Measurements from ENCODE around the gene GTF2A1.

Gene GTF2A1

DNA sequence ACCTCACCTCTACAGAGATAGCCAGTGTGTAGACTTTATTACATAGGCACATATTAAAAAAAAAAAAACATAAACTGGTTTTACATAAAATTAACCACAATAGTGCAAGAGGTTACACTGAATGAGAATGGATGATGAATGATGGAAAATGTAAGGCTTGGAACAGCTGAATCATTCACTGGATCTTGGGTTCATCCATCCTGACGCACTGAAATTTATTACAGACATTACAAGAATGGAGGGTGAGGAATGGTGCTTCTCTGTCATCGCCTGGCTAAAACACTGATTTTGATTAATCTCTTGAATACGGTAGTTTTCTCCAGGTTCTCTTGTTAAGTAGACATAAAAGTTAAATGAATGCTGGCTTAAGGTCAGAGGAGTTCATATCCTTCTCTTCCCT is 40.0 kb upstream of the GTF2A1 start:
- Histone ChIP-seq H3K4me1 (ENCODE audit: control insufficient read depth in 2 of 2, insufficient read depth in 1 of 2, low read depth in 1 of 2, low read length in 2 of 2) (peaks cover 2 to 9% of the 10 kb centered on the region in 2 donors), H3K27me3 (ENCODE audit: control insufficient read depth in 3 of 3, insufficient read depth in 3 of 3, low read depth in 1 of 3, low read length in 3 of 3) (no peaks in the 10 kb centered on the region), H2AFZ (ENCODE audit: low read length) (no peak overlapping the region), H3K27ac (replicated peaks; ENCODE audit: low read length) (no peak overlapping the region), H3K18ac (ENCODE audit: low read length) (no peak overlapping the region), H2BK12ac (ENCODE audit: low read length) (no peak overlapping the region), H4K8ac (ENCODE audit: low read depth, low read length) (no peak overlapping the region), H2BK120ac (ENCODE audit: low read depth, low read length) (no peak overlapping the region), H3K4me3 (ENCODE audit: low read length in 2 of 2) (no peak overlapping the region), H2BK5ac (ENCODE audit: low read length) (no peak overlapping the region), H3K9me3 (replicated peaks in 1 of 2; ENCODE audit: control insufficient read depth in 2 of 2, insufficient read depth in 1 of 2, low read depth in 1 of 2, low read length in 2 of 2) (peaks cover 2 to 5% of the 10 kb centered on the region in 2 donors), H2BK15ac (ENCODE audit: low read length) (no peak overlapping the region), H3K79me1 (ENCODE audit: low read depth, low read length) (no peaks in the 10 kb centered on the region), H3K36me3 (replicated peaks in 1 of 2; ENCODE audit: control insufficient read depth in 2 of 2, insufficient read depth in 2 of 2, low read length in 2 of 2) (peaks cover 0 to 31% of the 10 kb centered on the region in 2 donors), H3K14ac (ENCODE audit: low read length) (no peak overlapping the region), H3K23ac (ENCODE audit: low read depth, low read length, poor library complexity) (no peak overlapping the region), H2AK5ac (ENCODE audit: low read depth, low read length) (no peak overlapping the region), H3K4ac (ENCODE audit: low read length) (no peak overlapping the region), H3K9ac (ENCODE audit: low read depth, low read length, poor library complexity) (no peak overlapping the region), H3K4me2 (ENCODE audit: insufficient read depth, low read length, poor library complexity, severe bottlenecking) (no peak overlapping the region), H4K91ac (ENCODE audit: low read depth, low read length, poor library complexity) (no peak overlapping the region)
- DNase-seq (ENCODE audit: low spot score): no peak
- WGBS, 2 donors (ENCODE audit: extremely low coverage in 2 of 2, insufficient read length in 2 of 2, insufficient replicate concordance in 1 of 2): no CpG with 5 or more reads among the region's 3 CpGs

DNA sequence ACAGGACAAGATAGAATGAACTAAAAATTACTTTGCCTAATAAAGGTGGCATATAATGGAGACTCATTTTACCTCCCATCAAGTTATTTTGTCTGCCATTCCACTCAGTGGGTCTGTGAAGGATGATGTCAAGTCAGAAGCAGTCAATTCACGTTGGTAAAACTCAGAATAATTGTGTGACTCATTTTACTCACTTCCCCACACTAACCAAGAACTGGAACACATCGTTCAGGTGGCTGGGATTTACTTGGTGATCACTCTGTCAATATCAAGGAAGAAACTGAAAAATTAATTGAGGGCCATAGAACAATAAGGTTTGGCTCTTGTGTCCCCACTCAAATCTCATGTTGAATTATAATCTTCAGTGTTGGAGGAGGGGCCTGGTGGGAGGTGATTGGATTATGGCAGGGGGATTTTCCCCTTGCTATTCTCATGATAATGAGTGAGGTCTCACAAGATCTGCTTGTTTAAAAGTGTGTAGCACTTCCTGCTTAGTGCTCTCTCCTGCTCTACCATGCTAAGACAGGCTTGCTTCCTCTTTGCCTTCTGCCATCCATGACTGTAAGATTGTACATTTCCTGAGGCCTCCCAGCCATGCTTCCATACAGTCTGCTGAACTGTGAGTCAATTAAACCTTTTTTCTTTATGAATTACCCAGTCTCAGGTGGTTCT is 35.7 kb upstream of the GTF2A1 start:
- DNase-seq (ENCODE audit: low spot score): no peak
- Histone ChIP-seq H3K23ac (ENCODE audit: low read depth, low read length, poor library complexity) (no peak overlapping the region), H3K9ac (ENCODE audit: low read depth, low read length, poor library complexity) (no peak overlapping the region)

DNA sequence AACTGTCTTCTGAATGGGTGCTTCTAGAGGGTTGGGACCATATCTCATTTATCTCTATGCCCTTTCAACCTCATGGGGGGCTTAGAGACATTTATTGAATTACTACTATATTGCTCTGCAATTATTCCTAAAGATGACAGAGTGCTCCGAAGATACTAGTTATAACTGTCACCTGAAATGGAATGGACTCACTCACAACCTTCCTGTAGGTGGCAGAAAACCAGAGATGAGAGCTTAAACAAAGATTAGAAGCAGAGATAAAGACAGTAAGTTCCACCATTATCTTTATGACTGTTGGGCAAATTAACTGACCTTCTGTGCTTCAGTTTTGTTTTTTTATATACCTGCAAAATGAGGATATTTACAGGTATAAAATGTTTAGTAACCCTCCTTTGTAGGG is 31.5 kb upstream of the GTF2A1 start:
- Histone ChIP-seq H3K36me3 (replicated peaks in 1 of 2; ENCODE audit: control insufficient read depth in 2 of 2, insufficient read depth in 2 of 2, low read length in 2 of 2) (no peaks in the 10 kb centered on the region), H2BK120ac (ENCODE audit: low read depth, low read length) (no peak overlapping the region), H3K4ac (ENCODE audit: low read length) (no peak overlapping the region), H2BK5ac (ENCODE audit: low read length) (no peak overlapping the region), H4K8ac (ENCODE audit: low read depth, low read length) (no peak overlapping the region), H3K4me1 (ENCODE audit: control insufficient read depth in 2 of 2, insufficient read depth in 1 of 2, low read depth in 1 of 2, low read length in 2 of 2) (peaks cover 0 to 2% of the 10 kb centered on the region in 2 donors), H3K27ac (replicated peaks; ENCODE audit: low read length) (no peak overlapping the region), H3K4me2 (ENCODE audit: insufficient read depth, low read length, poor library complexity, severe bottlenecking) (no peak overlapping the region), H3K4me3 (ENCODE audit: low read length in 2 of 2) (no peak overlapping the region), H4K91ac (ENCODE audit: low read depth, low read length, poor library complexity) (no peak overlapping the region), H2BK12ac (ENCODE audit: low read length) (no peak overlapping the region), H2AFZ (ENCODE audit: low read length) (no peak overlapping the region), H2BK15ac (ENCODE audit: low read length) (no peak overlapping the region), H2AK5ac (ENCODE audit: low read depth, low read length) (no peak overlapping the region), H3K18ac (ENCODE audit: low read length) (no peak overlapping the region), H3K9me3 (replicated peaks in 1 of 2; ENCODE audit: control insufficient read depth in 2 of 2, insufficient read depth in 1 of 2, low read depth in 1 of 2, low read length in 2 of 2) (no peaks in the 10 kb centered on the region), H3K9ac (ENCODE audit: low read depth, low read length, poor library complexity) (no peak overlapping the region), H3K79me1 (ENCODE audit: low read depth, low read length) (peaks cover 3% of the 10 kb centered on the region), H3K14ac (ENCODE audit: low read length) (no peak overlapping the region), H3K23ac (ENCODE audit: low read depth, low read length, poor library complexity) (no peak overlapping the region), H3K27me3 (ENCODE audit: control insufficient read depth in 3 of 3, insufficient read depth in 3 of 3, low read depth in 1 of 3, low read length in 3 of 3) (no peaks in the 10 kb centered on the region)
- WGBS, 2 donors (ENCODE audit: extremely low coverage in 2 of 2, insufficient read length in 2 of 2, insufficient replicate concordance in 1 of 2): no CpG with 5 or more reads among the region's 1 CpG
- no peak for DNase-seq (ENCODE audit: low spot score)

More for the DNA sequence above, 35.7 kb upstream of the GTF2A1 start:
- H3K79me1 ChIP-seq (ENCODE audit: low read depth, low read length): no peaks in the 10 kb centered on the region
- H2BK12ac ChIP-seq (ENCODE audit: low read length): no peak overlapping the region
- no peak overlapping the region for H2BK15ac ChIP-seq (ENCODE audit: low read length)
- H3K14ac ChIP-seq (ENCODE audit: low read length): no peak overlapping the region
- H3K4me2 ChIP-seq (ENCODE audit: insufficient read depth, low read length, poor library complexity, severe bottlenecking): no peak overlapping the region
- no peak overlapping the region for H2AK5ac ChIP-seq (ENCODE audit: low read depth, low read length)
- H2BK120ac ChIP-seq (ENCODE audit: low read depth, low read length): no peak overlapping the region
- no CpG with 5 or more reads among the region's 2 CpGs for WGBS, 2 donors (ENCODE audit: extremely low coverage in 2 of 2, insufficient read length in 2 of 2, insufficient replicate concordance in 1 of 2)
- H3K9me3 ChIP-seq (replicated peaks in 1 of 2; ENCODE audit: control insufficient read depth in 2 of 2, insufficient read depth in 1 of 2, low read depth in 1 of 2, low read length in 2 of 2): peaks cover 2 to 5% of the 10 kb centered on the region in 2 donors
- H3K4me3 ChIP-seq (ENCODE audit: low read length in 2 of 2): no peak overlapping the region
- H3K27me3 ChIP-seq (ENCODE audit: control insufficient read depth in 3 of 3, insufficient read depth in 3 of 3, low read depth in 1 of 3, low read length in 3 of 3): no peaks in the 10 kb centered on the region
- H4K91ac ChIP-seq (ENCODE audit: low read depth, low read length, poor library complexity): no peak overlapping the region
- H3K4me1 ChIP-seq (ENCODE audit: control insufficient read depth in 2 of 2, insufficient read depth in 1 of 2, low read depth in 1 of 2, low read length in 2 of 2): peaks cover 0 to 2% of the 10 kb centered on the region in 2 donors
- H3K4ac ChIP-seq (ENCODE audit: low read length): no peak overlapping the region
- peaks cover 0 to 20% of the 10 kb centered on the region in 2 donors for H3K36me3 ChIP-seq (replicated peaks in 1 of 2; ENCODE audit: control insufficient read depth in 2 of 2, insufficient read depth in 2 of 2, low read length in 2 of 2)
- no peak overlapping the region for H2AFZ ChIP-seq (ENCODE audit: low read length)
- no peak overlapping the region for H2BK5ac ChIP-seq (ENCODE audit: low read length)
- no peak overlapping the region for H3K27ac ChIP-seq (replicated peaks; ENCODE audit: low read length)
- H3K18ac ChIP-seq (ENCODE audit: low read length): no peak overlapping the region
- H4K8ac ChIP-seq (ENCODE audit: low read depth, low read length): no peak overlapping the region

DNA sequence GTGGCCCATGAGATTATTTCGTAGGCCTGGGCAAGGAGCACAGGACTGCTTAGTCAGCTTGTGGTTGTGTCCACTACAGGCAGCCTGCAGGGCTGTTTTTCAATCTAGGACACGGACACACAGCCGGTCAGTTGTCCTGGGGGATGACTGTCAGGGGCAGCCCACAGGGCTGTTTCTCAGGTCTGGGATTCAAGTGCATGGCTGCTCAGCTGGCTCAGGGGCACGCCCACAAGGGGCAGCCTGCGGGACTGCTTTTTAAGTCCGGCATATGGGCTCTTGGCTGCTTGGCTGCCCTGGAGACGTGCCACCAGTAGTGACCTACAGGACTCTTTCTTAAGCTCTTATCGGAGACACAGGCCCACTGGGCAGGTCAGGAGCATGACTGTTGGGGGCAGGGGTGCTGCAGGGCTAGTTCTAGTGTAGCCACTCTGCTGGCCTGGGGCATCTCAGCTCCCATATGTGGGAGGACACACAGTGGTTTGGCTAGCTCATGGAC is 26.6 kb upstream of the GTF2A1 start:
- Histone ChIP-seq H2BK15ac (ENCODE audit: low read length) (no peak overlapping the region), H2BK12ac (ENCODE audit: low read length) (no peak overlapping the region), H3K4me1 (ENCODE audit: control insufficient read depth in 2 of 2, insufficient read depth in 1 of 2, low read depth in 1 of 2, low read length in 2 of 2) (peaks cover 0 to 2% of the 10 kb centered on the region in 2 donors), H3K18ac (ENCODE audit: low read length) (peak overlapping the region; percentile 35), H3K36me3 (replicated peaks in 1 of 2; ENCODE audit: control insufficient read depth in 2 of 2, insufficient read depth in 2 of 2, low read length in 2 of 2) (no peaks in the 10 kb centered on the region), H2BK5ac (ENCODE audit: low read length) (peak overlapping the region; percentile 75), H3K4me2 (ENCODE audit: insufficient read depth, low read length, poor library complexity, severe bottlenecking) (no peak overlapping the region), H3K9me3 (replicated peaks in 1 of 2; ENCODE audit: control insufficient read depth in 2 of 2, insufficient read depth in 1 of 2, low read depth in 1 of 2, low read length in 2 of 2) (peaks cover 5 to 6% of the 10 kb centered on the region in 2 donors), H4K8ac (ENCODE audit: low read depth, low read length) (no peak overlapping the region), H3K27me3 (ENCODE audit: control insufficient read depth in 3 of 3, insufficient read depth in 3 of 3, low read depth in 1 of 3, low read length in 3 of 3) (no peaks in the 10 kb centered on the region), H3K14ac (ENCODE audit: low read length) (peak overlapping the region; percentile 56), H3K4ac (ENCODE audit: low read length) (no peak overlapping the region), H3K9ac (ENCODE audit: low read depth, low read length, poor library complexity) (no peak overlapping the region), H3K27ac (replicated peaks; ENCODE audit: low read length) (no peak overlapping the region), H2AFZ (ENCODE audit: low read length) (no peak overlapping the region), H3K23ac (ENCODE audit: low read depth, low read length, poor library complexity) (peak overlapping the region; percentile 73), H2BK120ac (ENCODE audit: low read depth, low read length) (no peak overlapping the region), H3K4me3 (ENCODE audit: low read length in 2 of 2) (no peak overlapping the region), H4K91ac (ENCODE audit: low read depth, low read length, poor library complexity) (no peak overlapping the region), H2AK5ac (ENCODE audit: low read depth, low read length) (peak overlapping the region; percentile 75), H3K79me1 (ENCODE audit: low read depth, low read length) (peaks cover 3% of the 10 kb centered on the region)
- no CpG with 5 or more reads among the region's 8 CpGs for WGBS, 2 donors (ENCODE audit: extremely low coverage in 2 of 2, insufficient read length in 2 of 2, insufficient replicate concordance in 1 of 2)
- DNase-seq (ENCODE audit: low spot score): no peak

Measured in neuronal stem cell (in vitro differentiated cells).